M059J (cell line): ENCODE measurements around the gene WDR37. TPM values are rescaled to one million over a fixed set of nuclear protein-coding genes. Genes with fewer than 3 reads are reported as not detected.
"Not testable (repeated sequence)": the region's sequence is repeated elsewhere in the genome, so short reads cannot be mapped to it uniquely, and the experiment has no call there.

Experiments used
- DNase-seq: peaks from one replicate; pipeline ENCODE4 v3.0.0-alpha.2; 2012; ENCODE audit warnings: low read depth
- total RNA-seq: library from RNA; depleted of rRNA; stranded (reverse); fragments of >200 nt; shearing (Covaris generic); gene quantifications from 2 replicates; pipeline ENCODE4 v1.2.3, GENCODE V29; 2014

WDR37 gene
- total RNA-seq, 1 experiment from 2014 or later = 5.6 TPM

DNA sequence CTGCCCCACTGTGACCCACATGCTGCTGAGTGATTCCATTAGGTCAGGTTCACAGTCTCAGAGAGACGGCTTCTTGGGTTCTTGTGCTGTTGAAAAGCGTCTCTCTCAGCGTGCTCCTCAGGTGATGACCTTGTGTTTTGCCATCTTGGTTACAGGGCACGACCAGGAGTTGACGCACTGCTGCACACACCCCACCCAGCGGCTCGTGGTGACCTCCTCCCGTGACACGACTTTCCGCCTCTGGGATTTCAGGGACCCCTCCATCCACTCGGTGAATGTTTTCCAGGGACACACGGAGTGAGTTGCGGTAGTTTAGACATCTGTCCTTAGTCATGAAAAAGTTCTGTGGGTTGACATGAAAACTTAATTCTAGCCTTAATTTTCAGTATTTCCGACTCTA lies 48.8 kb downstream of the WDR37 start:
- DNase-seq = no peak

DNA sequence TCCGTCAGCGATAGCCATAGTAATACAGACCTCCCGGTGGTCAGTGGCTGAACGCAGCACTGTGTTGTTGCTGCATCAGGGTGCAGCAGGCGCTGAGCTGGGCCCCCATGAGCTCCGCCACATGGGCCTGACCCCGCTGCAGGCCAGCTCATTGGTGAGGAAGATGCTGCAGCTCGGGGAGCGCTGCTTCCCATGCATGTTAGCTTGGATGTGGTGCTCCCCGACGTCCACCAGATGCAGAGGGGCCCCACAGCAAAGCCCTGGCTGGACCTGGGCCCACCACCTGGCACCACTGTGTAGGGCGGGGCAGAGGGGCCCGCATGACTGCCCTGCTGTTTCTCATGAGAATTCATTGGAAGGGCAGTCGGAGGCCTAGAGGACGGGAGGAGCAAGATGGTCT lies 50.8 kb downstream of the WDR37 start:
- DNase-seq = no peak

DNA sequence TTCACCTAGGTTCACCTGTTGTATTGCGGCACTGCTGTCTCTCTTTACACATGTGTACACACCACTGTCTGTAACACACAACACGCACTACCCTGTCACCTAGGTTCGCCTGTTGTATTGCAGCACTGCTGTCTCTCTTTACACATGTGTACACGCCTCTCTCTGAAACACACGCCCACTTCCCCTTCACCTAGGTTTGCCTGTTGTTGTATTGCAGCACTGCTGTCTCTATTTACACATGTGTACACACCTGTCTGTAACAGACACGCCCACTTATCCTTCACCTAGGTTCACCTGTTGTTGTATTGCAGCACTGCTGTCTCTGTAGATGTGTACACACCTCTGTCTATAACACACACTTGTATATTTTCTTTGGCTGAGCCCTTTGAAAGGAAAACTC lies 51.5 kb downstream of the WDR37 start:
- no peak for DNase-seq

DNA sequence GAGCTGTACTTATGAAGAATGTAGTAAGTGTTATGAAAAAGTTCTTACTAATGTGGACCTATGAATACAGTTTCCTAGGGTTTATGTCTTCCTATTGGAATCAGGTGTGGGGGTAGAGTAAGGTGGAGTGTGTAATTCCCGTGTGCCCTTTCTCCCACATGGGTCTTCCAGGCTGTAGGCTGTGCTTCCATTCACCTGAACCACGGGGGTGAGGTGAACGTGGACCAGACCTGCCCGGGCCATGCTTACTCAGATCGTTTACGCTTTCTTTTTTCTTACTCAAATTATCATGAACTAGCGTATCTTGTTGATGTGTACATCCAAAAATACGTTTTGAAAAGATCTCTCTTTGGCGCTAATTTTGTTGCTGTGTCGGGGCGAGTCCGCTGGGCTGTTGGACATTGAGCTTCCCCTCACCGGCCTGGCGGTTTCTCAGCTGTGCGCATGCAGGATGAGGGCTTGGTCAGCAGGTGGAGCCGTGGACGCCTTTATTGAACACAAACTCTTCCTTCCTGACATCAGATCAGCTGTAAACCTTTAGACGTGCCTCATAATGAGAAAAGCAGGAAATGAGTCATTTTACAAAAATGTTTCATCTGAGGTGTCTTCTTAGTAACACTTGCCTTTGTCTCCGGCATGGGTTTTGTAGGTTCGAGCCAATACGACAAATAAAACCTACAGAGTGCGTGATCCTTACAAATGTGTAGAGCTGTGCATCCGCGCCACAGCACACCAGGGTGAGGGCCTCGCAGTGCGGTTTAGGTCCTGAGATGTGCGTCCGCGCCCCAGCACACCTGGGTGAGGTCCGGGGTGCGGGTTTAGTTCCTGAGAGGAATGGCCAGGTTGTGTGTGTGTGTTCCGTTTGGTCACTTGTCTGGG lies 53.8 kb downstream of the WDR37 start:
- peak; percentile 74 for DNase-seq

DNA sequence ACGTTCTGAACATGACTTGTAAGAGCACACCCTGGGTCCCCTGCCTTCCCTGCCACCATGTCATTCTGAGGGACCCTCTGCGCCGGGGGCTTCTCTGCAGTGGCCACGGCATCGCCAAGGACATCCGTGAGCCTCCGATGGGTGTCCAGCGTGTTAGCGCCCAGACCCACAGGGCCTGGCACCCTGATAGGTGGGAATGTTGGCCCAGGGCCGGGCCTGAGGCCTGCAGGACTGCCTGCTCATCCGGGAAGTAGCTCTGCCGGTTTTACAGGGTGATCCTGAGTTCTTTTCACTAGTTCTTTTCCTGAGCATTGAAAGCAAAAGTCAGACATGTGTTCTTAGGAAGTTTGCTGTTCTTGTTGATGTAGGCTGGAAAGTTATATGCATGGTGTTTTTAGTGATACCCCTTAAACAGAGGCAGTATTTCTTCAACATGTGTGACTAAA lies 54.5 kb downstream of the WDR37 start:
- DNase-seq = no peak

DNA sequence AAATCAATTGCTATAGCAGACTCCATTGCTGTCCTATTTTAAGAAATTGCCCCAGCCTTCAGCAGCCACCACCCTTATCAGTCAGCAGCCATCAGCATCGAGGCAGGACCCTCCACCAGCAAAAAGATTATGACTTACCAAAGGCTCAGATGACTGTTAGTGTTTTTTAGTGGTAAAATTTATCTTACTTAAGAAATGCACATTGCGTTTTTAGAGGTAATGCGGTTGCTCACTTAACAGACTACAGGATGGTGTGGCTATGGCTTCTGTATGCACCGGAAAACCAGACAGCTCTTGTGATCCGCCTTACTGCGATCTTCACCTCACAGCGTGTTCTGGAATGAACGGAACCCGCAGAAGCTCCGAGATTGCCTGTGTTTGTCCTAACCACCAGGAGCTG lies 58.1 kb downstream of the WDR37 start:
- DNase-seq = no peak

DNA sequence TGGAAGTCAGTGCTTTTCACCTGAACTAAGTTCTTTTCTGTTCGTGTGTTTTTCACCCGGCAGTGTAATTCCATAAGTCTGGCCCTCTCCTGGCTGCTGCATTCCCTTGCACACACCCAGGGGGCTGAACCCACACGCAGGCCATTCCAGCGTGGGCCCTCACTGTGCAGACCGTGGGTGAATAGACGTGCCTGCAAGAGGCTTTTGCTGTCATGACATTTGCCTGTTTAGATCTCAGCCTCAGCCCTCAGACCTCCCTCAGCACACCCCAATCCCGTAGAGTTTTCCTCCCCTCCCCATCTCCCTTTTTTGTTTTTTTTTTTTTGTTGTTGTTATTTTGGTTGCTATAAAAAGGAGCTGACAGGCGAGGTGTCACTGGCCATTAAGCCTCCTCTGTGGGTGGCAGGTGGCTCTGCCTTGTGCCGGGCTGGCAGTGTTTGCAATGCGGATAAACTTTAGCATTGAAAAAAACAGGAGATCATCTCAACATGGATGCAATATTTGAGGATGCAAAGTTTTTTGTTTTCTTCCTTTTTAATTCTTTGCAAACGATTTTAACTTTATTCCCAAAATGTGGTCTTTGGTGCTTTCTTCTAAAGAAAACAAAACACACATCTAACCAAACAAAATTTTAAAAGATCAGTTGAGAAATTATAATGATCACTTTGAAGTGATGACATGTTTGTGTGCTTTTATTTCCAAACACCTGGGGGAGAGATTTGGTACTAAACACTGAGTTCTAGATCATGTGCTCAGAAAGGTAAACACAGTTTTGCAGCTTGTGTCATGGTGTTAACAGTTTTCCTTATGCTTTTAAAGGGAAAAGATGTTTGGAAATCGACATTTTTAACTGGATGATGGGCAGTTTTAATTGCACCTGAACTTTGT lies 58.8 kb downstream of the WDR37 start:
- DNase-seq = no peak

DNA sequence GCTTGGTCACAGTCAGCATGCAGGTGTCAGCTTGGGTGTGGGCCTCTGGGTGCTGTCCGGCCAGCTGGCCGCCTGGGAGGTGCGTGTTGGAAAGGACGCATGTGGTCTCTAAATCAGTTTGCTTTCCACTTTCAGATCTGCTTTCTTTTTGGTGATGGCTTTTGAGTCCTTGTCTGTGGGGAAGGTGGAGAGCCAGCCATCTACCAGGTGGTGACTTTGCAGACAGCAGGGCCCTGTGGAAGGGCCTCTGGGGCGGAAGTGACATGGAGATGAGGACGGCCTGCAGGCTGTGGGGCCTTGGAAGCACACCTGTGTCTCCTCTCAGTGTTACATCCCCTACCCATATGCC lies 59.4 kb downstream of the WDR37 start:
- no peak for DNase-seq

DNA sequence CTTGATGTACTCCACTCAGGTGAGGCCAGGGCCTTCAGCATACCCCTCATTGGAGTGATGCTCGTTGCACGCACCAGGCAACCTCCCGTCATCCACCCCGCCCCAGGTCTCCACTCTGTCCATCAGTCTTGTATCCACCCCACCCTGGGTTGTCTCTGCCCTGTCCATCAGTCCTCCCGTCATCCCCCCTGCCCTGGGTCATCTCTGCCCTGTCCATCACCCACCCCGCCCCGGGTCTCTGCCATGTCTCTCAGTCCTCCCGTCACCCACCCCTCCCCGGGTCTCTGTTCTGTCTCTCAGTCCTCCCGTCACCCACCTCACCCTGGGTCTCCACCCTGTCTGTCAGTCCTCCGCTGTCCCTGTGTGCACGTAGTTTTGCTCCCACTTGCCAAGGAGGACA lies 59.9 kb downstream of the WDR37 start:
- no peak for DNase-seq

DNA sequence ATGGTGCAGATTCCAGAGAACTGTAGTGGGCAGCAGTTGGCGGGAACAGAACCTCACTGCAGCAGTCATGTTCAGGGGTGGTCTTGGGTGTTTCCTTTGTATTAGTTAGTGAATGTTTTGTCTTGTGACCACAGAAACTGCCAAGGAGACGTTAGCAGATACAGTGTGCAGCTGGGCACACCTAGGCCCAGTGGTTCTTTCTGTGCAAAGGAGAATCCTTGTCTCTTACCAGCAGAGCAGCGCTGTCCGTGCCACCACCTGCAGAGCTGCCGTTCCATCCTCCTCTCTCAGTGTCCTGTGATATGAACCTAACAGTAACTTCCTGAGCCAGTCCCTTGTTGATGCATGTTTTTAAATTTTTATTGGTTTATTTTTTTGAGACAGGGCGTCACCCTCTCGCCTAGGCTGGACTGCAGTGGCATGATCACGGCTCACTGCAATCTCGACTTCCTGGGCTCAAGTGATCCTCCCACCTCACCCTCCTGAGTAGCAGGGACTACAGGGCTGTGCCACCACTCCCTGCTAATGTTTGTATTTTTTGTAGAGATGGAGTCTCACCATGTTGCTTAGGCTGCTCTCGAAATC lies 60.6 kb downstream of the WDR37 start:
- no peak for DNase-seq

DNA sequence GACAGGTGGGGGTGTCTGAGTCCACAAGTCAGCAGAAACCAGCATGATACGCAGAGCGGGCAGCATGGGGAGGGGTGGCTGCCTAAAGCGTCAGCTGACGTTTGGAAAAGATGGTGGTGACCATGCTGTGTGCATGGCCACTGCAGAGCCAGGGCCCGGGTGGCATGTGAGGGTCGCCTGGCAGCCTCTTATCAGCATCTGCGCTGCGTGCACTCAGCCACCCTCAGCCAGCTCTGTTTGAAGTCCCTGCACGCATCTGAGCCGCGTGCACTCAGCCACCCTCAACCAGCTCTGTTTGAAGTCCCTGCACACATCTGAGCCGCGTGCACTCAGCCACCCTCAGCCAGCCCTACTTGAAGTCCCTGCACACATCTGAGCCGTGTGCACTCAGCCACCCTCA lies 61.5 kb downstream of the WDR37 start:
- no peak for DNase-seq

DNA sequence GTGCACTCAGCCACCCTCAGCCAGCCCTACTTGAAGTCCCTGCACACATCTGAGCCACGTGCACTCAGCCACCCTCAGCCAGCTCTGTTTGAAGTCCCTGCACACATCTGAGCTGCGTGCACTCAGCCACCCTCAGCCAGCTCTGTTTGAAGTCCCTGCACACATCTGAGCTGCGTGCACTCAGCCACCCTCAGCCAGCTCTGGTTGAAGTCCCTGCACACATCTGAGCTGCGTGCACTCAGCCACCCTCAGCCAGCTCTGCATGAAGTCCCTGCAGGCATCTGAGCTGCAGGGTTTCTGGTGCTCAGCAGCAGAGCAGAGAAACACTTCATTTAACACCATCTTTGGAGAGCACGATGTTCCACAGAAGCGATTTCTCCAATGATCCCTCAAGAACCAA lies 62.1 kb downstream of the WDR37 start:
- DNase-seq = not testable (repeated sequence)

DNA sequence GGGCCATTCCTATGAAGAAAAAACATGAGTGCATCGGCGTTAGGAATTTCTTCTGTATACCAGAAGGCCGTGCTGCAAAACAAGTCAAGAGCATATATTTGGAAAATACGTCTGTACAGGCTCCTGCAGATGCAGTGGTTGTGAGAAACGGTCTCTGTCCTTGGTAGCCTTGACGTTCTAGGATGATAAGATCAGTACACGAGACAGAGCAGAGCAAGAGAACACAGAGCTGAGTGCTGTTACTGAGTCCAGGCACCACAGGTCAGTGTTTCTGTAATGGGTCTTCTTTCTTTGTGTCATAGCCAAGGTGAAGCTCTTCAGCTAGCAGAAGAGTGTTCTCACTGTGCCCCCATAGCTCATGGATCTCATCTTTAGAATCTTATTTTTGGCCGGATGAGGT lies 62.8 kb downstream of the WDR37 start:
- DNase-seq = no peak

DNA sequence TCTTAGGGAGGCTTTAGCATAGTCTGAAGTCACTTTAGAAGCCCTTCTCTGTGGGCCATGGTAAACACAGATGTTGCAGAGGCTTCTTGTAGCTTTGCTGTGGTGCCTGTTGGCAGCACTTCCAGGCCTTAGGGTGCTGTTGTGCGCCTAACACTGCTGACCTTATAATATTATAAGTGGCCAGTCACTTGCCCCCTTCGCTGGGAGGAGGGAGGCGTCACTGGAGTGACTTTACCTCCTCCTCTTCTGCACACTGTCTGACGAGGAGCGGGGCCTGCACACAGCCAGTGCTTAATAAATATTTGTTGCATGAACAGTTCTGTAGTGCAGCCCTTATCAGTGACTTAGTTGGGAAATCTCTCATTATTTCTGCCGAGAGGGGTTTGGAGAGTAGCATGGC lies 63.3 kb downstream of the WDR37 start:
- no peak for DNase-seq

DNA sequence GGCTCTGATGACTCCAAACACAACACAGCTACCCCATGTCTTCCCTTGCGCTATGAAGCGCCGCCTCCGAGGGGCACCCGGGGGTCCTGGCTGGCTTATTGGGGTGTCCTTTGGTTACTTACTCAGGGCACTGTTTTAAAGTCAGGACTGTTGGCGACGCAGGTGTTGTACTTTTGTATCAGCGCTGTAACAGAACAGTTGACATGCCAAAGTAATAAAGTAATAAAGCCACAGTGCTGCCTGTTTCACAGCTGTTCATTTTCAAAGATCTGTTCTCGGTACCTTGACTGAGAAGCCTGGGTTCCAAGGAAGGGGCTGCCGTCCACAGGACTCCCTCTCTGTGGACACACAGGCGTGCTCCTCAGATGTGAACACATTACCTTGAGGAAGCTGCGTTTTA lies 64.1 kb downstream of the WDR37 start:
- DNase-seq = no peak

DNA sequence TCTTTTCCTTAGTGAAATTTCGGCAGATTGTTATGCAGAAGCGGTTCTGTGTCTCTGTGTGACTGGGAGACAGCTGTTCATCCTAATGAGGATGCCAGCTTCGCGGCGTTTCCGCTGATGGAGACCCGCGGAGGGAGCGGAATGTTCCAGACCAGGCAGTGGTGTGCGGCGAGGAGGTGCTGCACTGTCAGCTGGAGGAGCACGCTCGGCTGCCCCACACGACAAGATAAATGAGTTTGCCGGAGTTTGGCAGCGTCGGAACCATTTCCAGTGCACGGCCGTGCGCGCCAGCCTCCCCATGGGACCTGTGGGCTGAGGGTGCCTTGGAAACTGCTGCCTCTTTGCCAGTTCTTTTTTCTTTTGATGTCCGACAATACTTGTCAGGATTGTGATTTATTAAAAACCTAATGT lies 64.6 kb downstream of the WDR37 start:
- DNase-seq = no peak

DNA sequence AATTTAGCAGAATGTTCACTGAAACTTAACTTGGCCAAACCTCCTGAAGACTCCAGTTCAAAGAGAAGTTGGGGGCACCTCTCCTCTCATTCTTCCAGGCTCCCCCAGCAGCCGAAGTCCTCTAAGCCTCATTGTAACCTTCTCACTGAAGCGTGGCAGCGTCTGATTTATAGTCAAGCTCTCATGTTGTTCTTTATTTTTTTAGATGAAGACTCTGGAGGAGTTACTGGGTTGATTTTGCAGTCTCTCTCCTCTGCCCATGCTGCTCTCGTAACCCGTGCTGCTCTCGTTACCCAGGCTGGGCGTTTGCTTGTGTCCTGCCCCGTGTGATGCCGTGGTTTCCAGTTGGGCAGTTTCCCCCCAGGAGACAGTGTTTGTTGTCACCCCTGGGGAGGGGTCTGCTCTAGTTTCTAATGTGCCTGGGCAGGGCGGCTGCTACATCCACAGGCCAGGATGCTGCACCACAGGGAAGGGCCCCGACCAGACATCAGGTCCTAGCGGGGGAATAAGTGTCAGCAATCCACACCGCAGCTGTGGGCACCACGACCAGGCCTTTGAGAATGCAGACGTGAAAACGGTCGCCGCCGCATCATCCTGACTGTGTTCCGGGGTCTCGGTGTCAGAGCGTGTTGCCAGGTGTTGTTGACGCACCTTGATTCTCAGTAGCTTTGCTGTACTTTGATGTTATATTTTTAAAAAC lies 65.2 kb downstream of the WDR37 start:
- no peak for DNase-seq

DNA sequence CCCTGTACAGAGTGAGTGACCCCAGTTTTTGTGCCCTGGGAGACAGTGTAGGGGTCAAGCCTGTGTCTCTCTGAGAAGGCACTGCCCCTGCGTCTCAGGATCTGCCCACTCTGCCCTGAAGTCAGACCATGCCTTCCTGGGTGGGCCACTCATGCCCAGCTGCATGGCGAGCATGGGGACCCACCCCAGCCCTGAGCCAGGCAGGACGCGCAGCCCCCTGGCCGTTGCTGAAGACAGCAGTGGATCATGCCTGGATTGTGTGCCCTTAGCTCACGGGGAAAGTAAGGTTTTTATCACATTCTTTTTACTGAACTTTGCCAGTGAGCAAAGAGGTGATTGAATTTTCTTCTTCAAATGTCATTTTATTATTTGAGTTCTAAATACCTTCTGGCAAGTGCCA lies 66.2 kb downstream of the WDR37 start:
- no peak for DNase-seq

DNA sequence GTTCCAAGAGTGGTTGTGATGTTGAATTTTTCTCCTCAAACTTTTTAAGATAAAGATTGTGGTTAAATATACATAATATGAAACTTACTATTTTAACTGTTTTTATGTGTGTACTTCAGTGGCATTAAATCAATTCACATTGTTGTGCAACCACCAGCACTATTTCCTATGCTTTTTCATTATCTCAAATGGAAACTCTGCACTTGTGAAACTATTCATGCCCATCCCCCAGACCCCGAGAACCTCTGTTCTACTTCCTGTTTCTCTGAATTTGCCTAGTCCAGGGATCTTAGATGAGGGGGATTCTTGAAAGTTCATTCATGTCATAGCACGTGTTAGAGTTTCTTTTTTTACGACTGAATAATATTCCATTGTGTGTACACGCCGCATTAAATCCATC lies 67.0 kb downstream of the WDR37 start:
- DNase-seq = no peak

DNA sequence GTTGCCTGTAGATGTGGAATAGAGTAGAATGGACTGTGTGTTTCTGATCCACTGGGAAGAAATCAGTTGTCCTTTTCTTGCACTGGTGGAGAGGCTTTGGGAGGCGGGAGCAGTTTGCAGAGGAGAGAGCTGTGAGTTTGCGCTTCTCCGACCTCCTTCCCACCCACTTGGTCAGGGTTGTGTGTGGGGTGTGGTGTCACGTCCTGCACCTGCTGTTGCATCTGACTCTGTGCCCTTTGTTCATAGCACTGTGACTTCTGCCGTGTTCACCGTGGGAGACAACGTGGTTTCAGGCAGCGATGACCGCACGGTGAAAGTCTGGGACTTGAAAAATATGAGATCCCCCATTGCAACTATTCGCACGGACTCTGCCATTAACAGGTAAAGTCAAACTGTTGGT lies 67.8 kb downstream of the WDR37 start:
- DNase-seq = no peak

DNA sequence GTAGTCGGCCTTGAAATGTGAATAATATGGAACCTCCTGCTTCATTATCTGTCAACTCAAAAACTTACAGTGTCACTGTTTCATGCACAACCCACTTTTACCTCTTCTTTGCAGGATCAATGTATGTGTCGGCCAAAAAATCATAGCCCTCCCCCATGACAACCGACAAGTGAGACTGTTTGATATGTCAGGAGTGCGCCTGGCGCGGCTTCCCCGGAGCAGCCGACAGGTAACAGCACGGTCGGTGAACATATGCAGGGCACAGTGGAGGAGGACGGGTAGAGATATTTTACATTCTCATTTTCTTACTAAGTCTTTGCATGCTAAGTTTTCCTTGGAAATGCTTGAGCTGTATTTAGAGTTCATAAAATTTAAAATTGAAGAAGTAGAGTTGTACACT lies 68.6 kb downstream of the WDR37 start:
- DNase-seq = no peak

DNA sequence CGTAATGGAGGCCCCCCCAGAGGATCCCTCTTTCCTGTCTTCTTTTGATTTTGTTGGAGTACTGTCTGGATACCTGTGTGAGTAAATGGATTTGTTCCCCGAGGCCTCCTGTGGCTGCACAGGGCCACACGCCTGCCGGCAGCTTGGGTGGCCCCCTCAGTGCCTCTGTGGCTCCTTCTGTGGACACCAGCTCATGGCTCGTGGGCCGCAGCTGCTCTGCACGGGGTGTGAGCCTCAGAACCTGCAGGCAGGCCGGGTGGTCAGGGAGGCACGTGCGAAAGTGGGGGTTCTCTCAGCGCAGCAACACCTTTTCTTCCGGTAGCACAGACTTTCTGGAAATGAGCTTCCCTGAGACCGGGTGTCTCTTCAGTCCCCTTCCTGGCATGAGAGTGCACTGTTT lies 70.3 kb downstream of the WDR37 start:
- DNase-seq = no peak
